ENCODE data around the gene NDUFS6. TPM values are rescaled to one million over a fixed set of nuclear protein-coding genes. Genes with fewer than 3 reads are reported as not detected.

Gene NDUFS6
- total RNA-seq, 6 donors from 2014 or later: 22.9 to 64.6 (median 39.3) TPM

DNA sequence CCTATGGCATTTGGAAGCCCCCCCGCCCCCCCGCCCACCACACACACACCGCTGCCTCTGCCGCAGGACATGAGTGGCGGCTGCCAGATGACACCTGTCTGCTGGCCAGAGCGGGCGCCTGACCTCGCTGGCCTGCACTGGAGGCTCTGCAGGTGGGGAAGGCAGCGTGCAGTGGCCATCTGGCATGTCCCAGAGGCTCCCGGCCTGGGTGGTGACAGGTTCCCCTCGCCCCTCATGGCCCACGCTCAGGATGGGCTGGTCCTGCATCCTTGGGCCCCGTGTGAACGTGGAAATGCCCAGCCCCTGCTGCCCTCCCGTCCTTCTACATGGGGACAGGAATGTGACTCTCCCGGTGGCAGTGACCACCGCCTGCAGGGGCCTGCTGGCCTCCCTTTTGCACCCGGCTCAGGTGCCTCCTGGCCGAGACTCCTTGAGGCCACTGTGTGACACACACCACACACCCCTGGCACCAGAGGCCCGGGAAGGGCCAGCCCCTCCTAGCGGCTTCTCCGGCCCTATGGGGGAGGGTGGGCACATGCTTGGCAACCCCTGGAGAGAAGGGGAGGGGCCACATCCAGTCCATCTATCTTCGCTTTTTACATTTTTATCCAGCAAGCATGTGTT is 51.2 kb downstream of the NDUFS6 start:
- no peak for ATAC-seq (ENCODE audit: low FRiP score in 2 of 2)
- Histone ChIP-seq H3K9me3 (no peaks in the 10 kb centered on the region), H3K4me1 (peaks cover 0 to 16% (median 0%) of the 10 kb centered on the region in 4 donors), H3K4me3 (no peak overlapping the region), H3K27ac (no peak overlapping the region), H3K36me3 (no peaks in the 10 kb centered on the region), H3K27me3 (peaks cover 0 to 33% (median 5%) of the 10 kb centered on the region in 4 donors)
- DNase-seq: peak in 1 of 2 donors; percentile 63
- TF ChIP-seq POLR2AphosphoS5 (IDR thresholded peaks at IDR 0.05): no peak
- TF ChIP-seq, protein P1, sequence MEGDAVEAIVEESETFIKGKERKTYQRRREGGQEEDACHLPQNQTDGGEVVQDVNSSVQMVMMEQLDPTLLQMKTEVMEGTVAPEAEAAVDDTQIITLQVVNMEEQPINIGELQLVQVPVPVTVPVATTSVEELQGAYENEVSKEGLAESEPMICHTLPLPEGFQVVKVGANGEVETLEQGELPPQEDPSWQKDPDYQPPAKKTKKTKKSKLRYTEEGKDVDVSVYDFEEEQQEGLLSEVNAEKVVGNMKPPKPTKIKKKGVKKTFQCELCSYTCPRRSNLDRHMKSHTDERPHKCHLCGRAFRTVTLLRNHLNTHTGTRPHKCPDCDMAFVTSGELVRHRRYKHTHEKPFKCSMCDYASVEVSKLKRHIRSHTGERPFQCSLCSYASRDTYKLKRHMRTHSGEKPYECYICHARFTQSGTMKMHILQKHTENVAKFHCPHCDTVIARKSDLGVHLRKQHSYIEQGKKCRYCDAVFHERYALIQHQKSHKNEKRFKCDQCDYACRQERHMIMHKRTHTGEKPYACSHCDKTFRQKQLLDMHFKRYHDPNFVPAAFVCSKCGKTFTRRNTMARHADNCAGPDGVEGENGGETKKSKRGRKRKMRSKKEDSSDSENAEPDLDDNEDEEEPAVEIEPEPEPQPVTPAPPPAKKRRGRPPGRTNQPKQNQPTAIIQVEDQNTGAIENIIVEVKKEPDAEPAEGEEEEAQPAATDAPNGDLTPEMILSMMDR (IDR thresholded peaks at IDR 0.05): no peak
- TF ChIP-seq EP300 (IDR thresholded peaks at IDR 0.05): no peak
- TF ChIP-seq POLR2A (IDR thresholded peaks at IDR 0.05): no peak
- 54 to 80% methylated on average over 10 to 14 of the region's 23 CpGs for WGBS, 2 donors

DNA sequence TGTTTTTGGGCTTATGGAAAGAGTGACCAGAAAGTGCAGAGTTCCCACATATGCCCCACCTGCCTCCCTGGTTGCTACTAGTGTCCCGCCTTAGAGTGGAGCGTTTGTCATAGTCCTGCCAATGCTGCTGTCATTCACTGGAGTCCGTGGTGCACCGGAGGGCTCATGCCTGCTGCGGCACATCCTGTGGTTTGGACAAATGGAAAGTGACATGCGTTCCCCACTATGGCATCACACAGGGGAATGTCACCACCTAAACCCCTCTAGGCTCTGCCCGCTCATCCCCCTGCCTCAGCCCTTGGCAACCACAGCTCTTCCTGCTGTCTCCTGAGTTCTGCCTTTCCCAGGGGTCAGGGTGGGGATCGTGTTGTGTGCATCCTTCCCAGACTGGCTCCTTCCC is 52.3 kb downstream of the NDUFS6 start:
- Histone ChIP-seq H3K27me3 (peaks cover 0 to 33% (median 5%) of the 10 kb centered on the region in 4 donors), H3K4me3 (no peak overlapping the region), H3K9me3 (no peaks in the 10 kb centered on the region), H3K27ac (no peak overlapping the region), H3K36me3 (no peaks in the 10 kb centered on the region), H3K4me1 (peaks cover 0 to 16% (median 0%) of the 10 kb centered on the region in 4 donors)
- no peak for TF ChIP-seq POLR2AphosphoS5 (IDR thresholded peaks at IDR 0.05)
- DNase-seq (no peak), ATAC-seq (ENCODE audit: low FRiP score in 2 of 2) (no peak)
- WGBS, 2 donors: 59 to 71% methylated on average over 7 to 8 of the region's 8 CpGs

DNA sequence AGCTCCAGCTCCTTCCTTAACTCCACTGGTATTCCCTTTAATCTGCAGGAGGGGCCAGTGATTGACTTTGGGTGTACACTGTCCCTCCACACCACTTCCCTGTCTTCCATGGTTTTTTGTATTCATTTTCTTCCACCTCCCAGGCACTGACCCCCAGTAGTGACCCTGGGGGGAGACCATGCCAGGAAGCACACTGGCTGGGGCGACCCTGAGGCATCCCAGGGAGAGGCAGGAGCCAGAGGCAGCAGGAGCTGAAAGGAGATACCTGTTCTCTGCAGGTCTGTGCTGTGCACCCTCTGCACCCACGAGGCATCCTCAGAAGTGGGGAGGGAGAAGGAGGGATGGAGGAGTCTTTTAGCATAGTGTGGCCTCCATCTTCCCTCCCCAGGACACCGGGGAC is 53.9 kb downstream of the NDUFS6 start:
- H3K9me3 ChIP-seq: no peaks in the 10 kb centered on the region
- no peak for DNase-seq
- H3K4me3 ChIP-seq: no peak overlapping the region
- no peak overlapping the region for H3K27ac ChIP-seq
- peaks cover 0 to 16% (median 0%) of the 10 kb centered on the region in 4 donors for H3K4me1 ChIP-seq
- no peak for ATAC-seq (ENCODE audit: low FRiP score in 2 of 2)
- no peak for TF ChIP-seq POLR2AphosphoS5 (IDR thresholded peaks at IDR 0.05)
- TF ChIP-seq, protein P1 (IDR thresholded peaks at IDR 0.05): no peak
- TF ChIP-seq POLR2A (IDR thresholded peaks at IDR 0.05): no peak
- no peak for TF ChIP-seq EP300 (IDR thresholded peaks at IDR 0.05)
- no peaks in the 10 kb centered on the region for H3K36me3 ChIP-seq
- 25 to 42% methylated on average over 2 to 3 of the region's 3 CpGs for WGBS, 2 donors
- H3K27me3 ChIP-seq: peaks cover 0 to 33% (median 5%) of the 10 kb centered on the region in 4 donors

DNA sequence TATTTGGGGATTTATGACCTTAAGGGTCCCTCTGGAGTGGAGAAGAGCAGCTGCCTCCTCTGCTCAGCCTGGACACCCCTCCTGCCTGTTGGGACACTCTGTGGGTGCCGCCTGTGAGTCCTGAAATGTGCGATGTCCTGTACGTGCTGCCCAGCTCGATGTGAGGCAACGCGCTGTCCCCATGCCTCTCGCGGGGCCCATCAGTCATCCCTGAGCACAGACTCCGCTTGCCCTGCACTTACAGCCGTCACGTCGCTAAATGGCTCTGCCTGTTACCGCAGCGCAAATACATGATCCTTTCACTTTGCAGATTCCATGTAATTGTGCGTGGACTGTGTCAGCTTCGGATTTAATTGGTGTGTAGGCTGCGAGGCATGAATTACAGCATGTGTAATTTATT is 54.4 kb downstream of the NDUFS6 start:
- H3K4me3 ChIP-seq: no peak overlapping the region
- 70 to 71% methylated on average over 12 to 16 of the region's 17 CpGs for WGBS, 2 donors
- no peak overlapping the region for H3K27ac ChIP-seq
- no peak for TF ChIP-seq EP300 (IDR thresholded peaks at IDR 0.05)
- TF ChIP-seq, protein P1 (IDR thresholded peaks at IDR 0.05): no peak
- no peak for TF ChIP-seq POLR2AphosphoS5 (IDR thresholded peaks at IDR 0.05)
- no peak for TF ChIP-seq POLR2A (IDR thresholded peaks at IDR 0.05)
- H3K9me3 ChIP-seq: no peaks in the 10 kb centered on the region
- peak in 1 of 2 donors; percentile 37 for DNase-seq
- ATAC-seq (ENCODE audit: low FRiP score in 2 of 2): no peak
- peaks cover 0 to 16% (median 0%) of the 10 kb centered on the region in 4 donors for H3K4me1 ChIP-seq
- no peaks in the 10 kb centered on the region for H3K36me3 ChIP-seq
- peaks cover 0 to 33% (median 5%) of the 10 kb centered on the region in 4 donors for H3K27me3 ChIP-seq

DNA sequence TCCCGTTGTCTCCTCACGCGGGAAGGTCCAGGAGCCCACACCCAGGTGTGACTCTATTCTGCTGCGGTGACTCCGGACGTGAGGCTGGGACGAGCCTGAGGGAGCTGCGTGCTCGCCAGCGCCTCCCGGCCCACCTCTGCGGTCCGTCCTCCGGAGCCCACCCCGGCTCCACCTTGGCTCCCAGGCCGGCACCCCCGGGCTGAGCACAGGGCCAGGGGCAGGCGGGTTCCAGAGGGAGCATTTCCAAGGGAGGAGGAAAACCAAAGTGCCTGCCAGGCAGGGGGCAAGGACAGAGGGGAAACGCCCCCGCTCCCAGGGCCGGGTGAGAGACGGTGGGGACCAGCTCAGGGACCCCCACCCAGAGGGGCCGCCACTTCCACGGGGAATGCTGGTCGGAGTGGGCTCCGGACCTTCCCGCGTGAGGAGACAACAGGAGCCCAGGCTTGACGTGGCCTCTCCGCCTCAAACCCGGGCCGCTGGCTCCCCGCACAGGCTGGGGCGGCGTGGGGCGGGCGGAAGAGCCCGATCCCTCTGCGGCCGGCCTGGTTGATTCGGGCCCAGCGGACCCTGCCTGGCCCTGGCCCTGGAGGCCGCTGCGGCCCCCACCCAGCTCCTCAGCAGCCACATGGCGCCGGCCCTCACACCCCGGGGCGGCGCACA is 55.5 kb downstream of the NDUFS6 start:
- no peak for TF ChIP-seq POLR2A (IDR thresholded peaks at IDR 0.05)
- TF ChIP-seq POLR2AphosphoS5 (IDR thresholded peaks at IDR 0.05): no peak
- TF ChIP-seq, protein P1 (IDR thresholded peaks at IDR 0.05): no peak
- TF ChIP-seq EP300 (IDR thresholded peaks at IDR 0.05): no peak
- peak overlapping the region in 1 of 4 donors; percentile 25 for H3K4me3 ChIP-seq
- no peaks in the 10 kb centered on the region for H3K9me3 ChIP-seq
- ATAC-seq (ENCODE audit: low FRiP score in 2 of 2) (no peak), DNase-seq (peak in 1 of 2 donors; percentile 62)
- WGBS, 2 donors: 45 to 66% methylated on average over 15 to 42 of the region's 49 CpGs
- H3K36me3 ChIP-seq: no peaks in the 10 kb centered on the region
- H3K27me3 ChIP-seq: peaks cover 0 to 26% (median 2%) of the 10 kb centered on the region in 4 donors
- peaks cover 0 to 10% (median 0%) of the 10 kb centered on the region in 4 donors for H3K4me1 ChIP-seq
- no peak overlapping the region for H3K27ac ChIP-seq

All from upper lobe of left lung (tissue), 6 donors.